CD1c-positive myeloid dendritic cell (primary cell): ENCODE data around the gene KIF3A.
"Not testable (repeated sequence)": the region's sequence is repeated elsewhere in the genome, so short reads cannot be mapped to it uniquely, and the experiment has no call there.

Source experiments
- DNase-seq: peaks from one replicate; pipeline ENCODE4 v3.0.0-alpha.2; 2016; ENCODE audit errors: extremely low spot score

KIF3A gene

GRCh38 chr5:132718544-132719312 is 18.6 kb downstream of the KIF3A start:
- no peak for DNase-seq

- peak; percentile 18 for DNase-seq
Observed at GRCh38 chr5:132714456-132715307, 22.7 kb downstream of the KIF3A start.

GRCh38 chr5:132708645-132709044 is 28.7 kb downstream of the KIF3A start:
- DNase-seq: no peak

- no peak for DNase-seq
Observed at GRCh38 chr5:132704875-132705274, 32.5 kb downstream of the KIF3A start.

GRCh38 chr5:132695956-132696355 is 41.4 kb downstream of the KIF3A start:
- DNase-seq: no peak

- no peak for DNase-seq
Observed at GRCh38 chr5:132692632-132692967, 44.7 kb downstream of the KIF3A start.

GRCh38 chr5:132691755-132692631 is 45.4 kb downstream of the KIF3A start:
- not testable (repeated sequence) for DNase-seq

GRCh38 chr5:132690156-132690555 is 47.2 kb downstream of the KIF3A start:
- no peak for DNase-seq

GRCh38 chr5:132689513-132689912 is 47.8 kb downstream of the KIF3A start:
- DNase-seq: no peak

- no peak for DNase-seq
Observed at GRCh38 chr5:132688536-132689339, 48.6 kb downstream of the KIF3A start.

GRCh38 chr5:132687995-132688394 is 49.4 kb downstream of the KIF3A start:
- DNase-seq: no peak

- DNase-seq: no peak
Observed at GRCh38 chr5:132686193-132686592, 51.2 kb downstream of the KIF3A start.

GRCh38 chr5:132684922-132685720 is 52.2 kb downstream of the KIF3A start:
- DNase-seq: no peak

- no peak for DNase-seq
Observed at GRCh38 chr5:132684491-132684890, 52.9 kb downstream of the KIF3A start.

- no peak for DNase-seq
Observed at GRCh38 chr5:132681983-132682382, 55.4 kb downstream of the KIF3A start.

GRCh38 chr5:132681476-132681831 is 55.9 kb downstream of the KIF3A start:
- DNase-seq: no peak

- DNase-seq: no peak
Observed at GRCh38 chr5:132680780-132681475, 56.4 kb downstream of the KIF3A start.

- no peak for DNase-seq
Observed at GRCh38 chr5:132679717-132680380, 57.5 kb downstream of the KIF3A start.

GRCh38 chr5:132679166-132679565 is 58.2 kb downstream of the KIF3A start:
- no peak for DNase-seq
